Activated T-helper 1 cell treated with anti-CD3 and anti-CD28 coated beads, Interleukin-12 subunit alpha, Interleukin-12 subunit beta, Interleukin-2, Interleukin-4 antibody, amounts not matched to agents 30 ng/mL and 10 ng/mL and 1 ng/mL, durations not matched to agents 14 hours and 24 hours and 36 hours (primary cell): ENCODE results near the gene MC5R. TPM values are rescaled to one million over a fixed set of nuclear protein-coding genes. Genes with fewer than 3 reads are reported as not detected.

ENCODE experiments used
- DNase-seq: peaks from one replicate; pipeline ENCODE4 v3.0.0; 2021; ENCODE audit warnings: low spot score
- H3K27ac Mint-ChIP-seq: one replicate; pipeline ENCODE4 v1.8.0; 2021; ENCODE audit warnings: mild to moderate bottlenecking, mixed read lengths
- H3K27me3 Mint-ChIP-seq: one replicate; pipeline ENCODE4 v1.8.0; 2022; ENCODE audit warnings: mild to moderate bottlenecking, moderate library complexity, mixed read lengths; ENCODE audit not compliant: insufficient read depth
- H3K36me3 Mint-ChIP-seq: one replicate; pipeline ENCODE4 v1.8.0; 2021; ENCODE audit warnings: low read depth, mixed read lengths
- H3K4me1 Mint-ChIP-seq: one replicate; pipeline ENCODE4 v1.8.0; 2021; ENCODE audit warnings: low read depth, mixed read lengths
- H3K4me3 Mint-ChIP-seq: one replicate; pipeline ENCODE4 v1.8.0; 2021; ENCODE audit warnings: mild to moderate bottlenecking, moderate library complexity, mixed read lengths
- H3K9me3 Mint-ChIP-seq: one replicate; pipeline ENCODE4 v1.8.0; 2021; ENCODE audit warnings: mixed read lengths
- intact Hi-C: fragments of 100-400 bp; cut with micrococcal nuclease; formaldehyde crosslinking; loops from one replicate; pipeline ENCODE4 v1.15.1; 2024
- total RNA-seq: library from RNA; stranded (reverse); gene quantifications from 2 replicates; pipeline ENCODE4 v1.2.3, GENCODE V29; 2022

MC5R gene
- total RNA-seq, 1 donor from 2014 or later: not detected

DNA sequence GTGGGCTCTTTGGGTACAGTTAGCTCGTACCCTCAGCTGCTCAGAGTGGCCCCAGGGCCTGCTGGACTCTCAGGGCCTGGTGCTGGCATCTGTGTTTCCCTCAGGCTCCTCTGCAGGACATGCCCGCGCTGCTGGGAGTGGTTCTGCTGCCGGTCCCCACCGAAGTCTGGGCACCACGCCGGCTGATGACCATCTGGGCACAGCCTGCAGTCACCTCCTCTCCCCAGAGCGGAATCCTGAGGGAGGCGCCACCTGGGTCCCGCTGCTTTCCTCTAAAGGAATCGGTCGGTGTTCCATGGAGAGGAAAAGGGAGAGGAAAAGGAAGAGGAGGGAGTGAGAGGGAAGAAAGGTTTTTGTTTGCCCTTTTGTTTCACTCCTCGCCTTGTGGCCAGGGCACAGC, 47.8 kb downstream of the MC5R start:
- intact Hi-C loops: no loop called here
- Mint-ChIP-seq H3K27me3 (peaks cover 31% of the 10 kb centered on the region), H3K36me3 (no peaks in the 10 kb centered on the region), H3K4me3 (no peak overlapping the region), H3K4me1 (no peaks in the 10 kb centered on the region), H3K9me3 (no peaks in the 10 kb centered on the region), H3K27ac (no peak overlapping the region)
- DNase-seq: no peak

- no peaks in the 10 kb centered on the region for H3K9me3 Mint-ChIP-seq
- H3K4me3 Mint-ChIP-seq: no peak overlapping the region
- H3K36me3 Mint-ChIP-seq: no peaks in the 10 kb centered on the region
- no peaks in the 10 kb centered on the region for H3K4me1 Mint-ChIP-seq
- DNase-seq: no peak
- intact Hi-C loops: no loop called here
- H3K27me3 Mint-ChIP-seq: peaks cover 25% of the 10 kb centered on the region
- no peak overlapping the region for H3K27ac Mint-ChIP-seq
Measured at GRCh38 chr18:13872373-13872772, 48.4 kb downstream of the MC5R start.

GRCh38 chr18:13872932-13873331, 49.0 kb downstream of the MC5R start:
- Mint-ChIP-seq H3K4me1 (no peaks in the 10 kb centered on the region), H3K27me3 (peaks cover 19% of the 10 kb centered on the region), H3K9me3 (no peaks in the 10 kb centered on the region), H3K4me3 (no peak overlapping the region), H3K36me3 (no peaks in the 10 kb centered on the region), H3K27ac (no peak overlapping the region)
- no peak for DNase-seq
- intact Hi-C loops: no loop called here

DNA sequence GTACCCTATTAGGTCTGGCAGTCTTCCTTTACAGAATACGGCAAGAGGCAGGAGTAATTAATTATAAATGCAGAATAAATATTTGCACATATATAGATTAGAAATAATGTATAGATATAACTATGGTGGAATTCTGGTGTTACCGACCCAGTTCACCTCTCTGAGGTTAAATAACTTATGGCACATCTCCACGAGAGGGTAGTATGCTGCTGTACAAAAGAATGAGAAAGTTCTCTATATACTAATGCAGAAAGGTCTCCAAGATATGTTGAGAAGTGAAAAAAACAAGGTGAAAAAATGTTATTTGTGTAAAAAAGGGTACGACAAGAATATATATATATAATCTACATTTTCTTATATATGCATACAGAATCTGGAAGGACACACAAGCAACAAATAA, 50.6 kb downstream of the MC5R start:
- intact Hi-C loops: no loop called here
- no peak overlapping the region for H3K27ac Mint-ChIP-seq
- H3K4me1 Mint-ChIP-seq: no peaks in the 10 kb centered on the region
- no peaks in the 10 kb centered on the region for H3K36me3 Mint-ChIP-seq
- peaks cover 11% of the 10 kb centered on the region for H3K27me3 Mint-ChIP-seq
- no peaks in the 10 kb centered on the region for H3K9me3 Mint-ChIP-seq
- H3K4me3 Mint-ChIP-seq: no peak overlapping the region
- DNase-seq: no peak

Other genes with a start within 250 kb of the MC5R start
- 27.7 and 29.5 TPM in 2 replicates for gene FAM210A, start 97.6 kb upstream of the MC5R start, total RNA-seq
- 55.8 and 60.6 TPM in 2 replicates for gene RNMT, start 97.5 kb upstream of the MC5R start, total RNA-seq
- gene MC2R, start 91.4 kb downstream of the MC5R start, total RNA-seq: not detected in 2 replicates